Activated CD4-positive, alpha-beta T cell treated with anti-CD3 and anti-CD28 coated beads, Interleukin-2, amount 50 U/mL, for 48 hours (primary cell): ENCODE results near the gene RNH1.
"Not testable (repeated sequence)": the region's sequence is repeated elsewhere in the genome, so short reads cannot be mapped to it uniquely, and the experiment has no call there.

Experiments used
- DNase-seq, 2 experiments: peaks; one replicate each; pipeline ENCODE4 v3.0.0-alpha.2; 2020

Gene RNH1

DNA sequence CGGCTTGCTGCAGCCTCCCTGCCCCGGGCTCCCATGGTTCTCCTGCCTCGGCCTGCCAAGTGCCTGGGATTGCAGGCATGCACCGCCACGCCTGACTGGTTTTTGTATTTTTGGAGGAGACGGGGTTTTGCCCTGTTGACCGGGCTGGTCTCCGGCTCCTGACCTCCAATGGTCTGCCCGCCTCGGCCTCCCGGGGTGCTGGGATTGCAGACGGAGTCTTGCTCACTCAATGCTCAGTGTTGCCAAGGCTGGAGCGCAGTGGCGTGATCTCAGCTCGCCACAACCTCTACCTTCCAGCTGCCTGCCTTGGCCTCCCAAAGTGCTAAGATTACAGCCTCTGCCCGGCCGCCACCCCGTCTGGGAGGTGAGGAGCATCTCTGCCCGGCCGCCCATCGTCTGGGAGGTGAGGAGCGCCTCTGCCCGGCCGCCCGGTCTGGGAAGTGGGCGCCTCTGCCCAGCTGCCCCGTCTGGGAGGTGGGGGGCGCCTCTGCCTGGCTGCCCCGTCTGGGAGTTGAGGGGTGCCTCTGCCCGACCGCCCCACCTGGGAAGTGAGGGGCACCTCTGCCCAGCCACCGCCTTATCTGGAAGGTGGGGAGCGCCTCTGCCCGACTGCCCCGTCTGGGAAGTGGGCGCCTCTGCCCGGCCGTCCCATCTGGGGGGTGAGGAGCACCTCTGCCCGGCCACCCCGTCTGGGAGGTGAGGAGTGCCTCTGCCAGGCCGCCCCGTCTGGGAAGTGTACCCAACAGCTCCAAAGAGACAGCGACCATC lies 10.1 kb upstream of the RNH1 start:
- not testable (repeated sequence) for DNase-seq

DNA sequence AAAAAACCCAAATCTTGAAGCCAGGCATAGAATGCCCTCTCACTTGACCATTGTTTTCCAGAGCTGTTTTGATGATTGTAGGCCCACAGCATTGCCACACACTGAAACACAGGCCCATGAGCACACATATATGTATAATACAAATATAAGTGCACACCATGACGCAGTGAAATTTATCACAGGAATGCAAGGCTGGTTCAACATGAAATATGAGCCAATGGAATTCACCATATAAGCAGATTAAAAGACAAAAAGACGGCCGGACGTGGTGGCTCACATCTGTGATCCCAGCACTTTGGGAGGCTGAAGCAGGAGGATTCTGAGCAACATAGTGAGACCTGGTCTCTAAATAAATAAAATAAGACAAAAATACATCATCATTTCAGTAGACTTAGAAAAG lies 9.4 kb upstream of the RNH1 start:
- DNase-seq, result no peak

DNA sequence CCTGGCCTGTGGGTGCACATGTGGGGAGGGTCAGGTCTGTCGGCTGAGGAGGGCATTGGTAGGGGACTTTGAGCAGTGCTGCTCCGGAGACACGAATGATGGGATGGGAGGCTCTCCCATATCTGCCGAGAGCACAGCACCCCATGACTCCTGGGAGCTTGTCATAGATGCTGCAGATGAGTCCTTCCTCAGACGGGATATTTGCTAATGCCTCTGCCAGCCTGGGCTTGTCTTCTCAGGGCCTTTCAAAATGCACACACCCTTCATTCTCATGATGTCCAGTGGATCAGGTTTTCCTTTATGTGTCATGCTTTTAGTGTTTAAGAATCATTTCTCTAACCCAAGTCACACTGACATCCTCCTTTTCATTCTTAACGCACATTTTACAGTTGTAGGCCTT lies 8.1 kb upstream of the RNH1 start:
- DNase-seq, result no peak

DNA sequence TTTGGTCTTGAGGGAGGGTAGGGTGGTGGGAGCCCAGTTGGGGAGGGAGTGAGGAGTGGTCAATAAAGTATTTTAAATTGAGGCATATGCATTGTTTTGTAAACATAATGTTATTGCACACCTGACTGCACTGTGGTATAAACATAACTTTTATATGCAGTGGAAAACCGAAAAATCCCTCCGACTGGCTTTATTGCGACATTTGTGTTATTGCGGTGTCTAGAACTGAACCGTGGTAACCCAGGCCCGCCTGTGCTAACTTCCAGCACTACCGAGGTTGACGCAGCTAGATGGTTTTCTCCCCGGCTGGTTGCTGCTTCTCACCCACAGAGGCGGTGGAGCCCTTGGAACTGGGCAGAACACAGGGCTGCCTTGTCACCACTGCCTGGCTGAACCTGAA lies 7.6 kb upstream of the RNH1 start:
- no peak for DNase-seq

DNA sequence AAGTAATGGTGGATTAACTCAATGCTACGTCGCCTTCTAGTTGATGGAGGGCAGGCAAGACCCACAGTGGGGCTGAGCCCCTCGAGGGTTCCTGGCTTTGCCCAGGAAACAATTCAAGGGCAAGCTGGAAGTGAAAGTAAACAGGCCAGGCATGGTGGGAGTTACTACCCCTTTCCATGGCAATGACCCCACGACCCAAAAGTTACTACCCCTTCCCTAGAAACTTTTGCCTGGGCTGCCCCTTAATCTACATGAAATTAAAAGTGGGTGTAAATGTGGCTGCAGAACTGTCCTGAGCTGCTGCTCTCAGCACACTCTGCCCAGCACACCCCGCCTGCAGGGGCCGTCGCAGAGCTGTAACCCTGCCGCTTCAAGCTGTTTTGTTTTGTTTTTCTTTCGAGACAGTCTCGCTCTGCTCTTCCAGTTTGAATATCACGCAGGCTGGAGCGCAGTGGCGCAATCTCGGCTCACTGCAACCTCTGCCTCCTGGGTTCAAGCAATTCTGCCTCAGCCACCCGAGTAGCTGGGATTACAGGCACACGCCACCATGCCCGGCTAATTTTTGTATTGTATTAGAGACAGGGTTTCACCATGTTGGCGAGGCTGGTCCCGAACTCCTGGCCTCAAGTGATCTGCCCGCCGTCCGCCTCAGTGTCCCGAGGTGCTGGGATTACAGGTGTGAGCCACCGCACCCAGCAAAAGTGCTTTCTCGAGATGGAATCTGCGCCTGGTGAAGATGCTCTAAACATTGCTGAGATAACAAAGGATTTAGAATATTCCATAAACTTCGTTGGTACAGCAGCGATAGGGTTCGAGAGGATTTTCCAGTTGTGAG lies 5.9 kb upstream of the RNH1 start:
- no peak for DNase-seq

DNA sequence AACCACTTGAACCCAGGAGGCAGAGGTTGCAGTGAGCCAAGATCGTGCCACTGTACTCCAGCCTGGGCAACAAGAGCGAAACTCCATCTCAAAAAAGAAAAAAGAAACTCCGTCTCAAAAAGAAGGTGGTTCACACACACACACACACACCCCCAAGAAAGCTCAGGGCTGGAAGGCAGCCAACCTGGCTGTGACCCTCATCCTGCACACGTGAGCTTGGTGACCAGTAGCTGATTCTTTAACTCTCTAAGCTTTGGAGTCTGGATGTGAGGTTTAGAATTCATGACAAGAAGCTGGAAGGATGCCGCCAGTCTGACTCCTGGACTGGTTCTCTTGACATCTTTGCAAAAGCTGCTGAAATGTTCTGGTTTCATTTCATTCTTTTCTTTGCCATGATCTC lies 1.9 kb upstream of the RNH1 start:
- DNase-seq, result no peak

DNA sequence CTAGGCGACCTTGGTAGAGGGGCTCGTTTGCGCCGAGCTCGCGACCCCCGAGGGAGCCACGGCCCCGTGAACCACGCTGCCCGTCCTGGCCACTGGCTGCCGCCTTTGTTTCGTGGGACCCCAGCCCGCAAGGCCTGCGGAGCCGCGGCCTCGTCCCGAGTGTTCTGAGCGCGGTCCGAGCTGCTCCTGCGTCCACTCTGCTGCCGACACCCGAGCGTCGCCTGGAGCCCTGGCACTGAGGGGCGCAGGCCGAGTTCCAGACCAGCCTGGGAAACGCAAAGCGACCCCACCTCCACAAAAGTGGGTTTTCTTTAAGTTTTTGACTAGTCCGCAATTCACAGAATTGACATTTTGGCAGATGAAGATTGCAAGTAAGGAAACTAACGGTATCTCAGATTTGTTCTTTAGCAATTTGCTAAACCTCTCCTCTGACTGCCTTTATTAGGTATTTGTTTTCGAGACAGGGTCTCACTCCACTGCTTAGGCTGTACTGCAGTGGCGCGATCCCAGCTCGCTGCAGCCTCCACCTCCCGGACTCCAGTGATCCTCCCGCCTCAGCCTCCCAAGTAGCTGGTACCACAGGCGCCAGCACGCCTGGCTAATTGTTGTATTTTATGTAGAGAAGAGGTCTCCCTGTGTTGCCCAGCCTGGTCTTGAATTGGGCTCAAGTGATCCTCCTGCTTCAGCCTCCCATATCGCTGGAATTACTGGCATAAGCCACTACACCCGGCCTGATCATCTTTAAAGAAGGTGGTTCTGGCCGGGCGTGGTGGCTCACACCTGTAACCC lies 879 bp upstream of the RNH1 start:
- no peak for DNase-seq

DNA sequence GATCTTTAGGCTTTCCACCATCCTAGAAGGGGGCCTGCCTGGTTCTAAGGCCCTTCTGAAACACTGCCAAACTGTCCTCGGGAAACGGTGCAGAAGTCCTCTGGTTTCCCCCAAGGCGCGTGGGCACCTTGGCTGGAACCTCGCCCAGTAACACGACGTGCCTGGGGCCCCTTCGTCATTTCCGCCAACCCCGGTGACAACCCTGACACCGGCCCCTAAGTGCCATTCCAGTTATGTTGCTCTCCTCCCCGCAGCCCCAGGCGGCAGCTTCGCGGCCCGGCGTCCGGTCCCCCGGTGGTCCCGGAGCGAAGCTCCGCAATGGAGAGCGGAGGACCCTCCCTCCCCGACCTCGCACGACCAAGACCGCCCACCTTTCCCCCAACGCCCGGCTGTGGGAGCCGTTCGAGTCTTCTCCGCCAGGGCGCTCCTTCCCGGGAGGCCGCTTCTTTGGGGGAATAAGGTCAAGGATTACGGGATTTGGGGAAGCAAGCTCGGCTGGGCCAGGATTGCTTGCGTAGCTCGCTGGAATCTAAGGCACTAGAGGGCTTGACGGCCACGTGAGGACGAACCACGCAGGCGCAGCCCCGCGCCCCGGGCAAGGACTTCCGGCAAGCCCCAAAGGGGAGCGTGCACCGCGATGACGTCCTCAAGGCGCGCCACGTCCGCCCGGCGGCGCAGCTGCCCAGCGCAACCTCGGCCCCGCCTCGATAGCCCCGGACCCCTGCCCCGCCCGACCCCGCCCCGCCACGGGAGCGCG lies 626 bp downstream of the RNH1 start:
- DNase-seq, result peak; percentile 97

DNA sequence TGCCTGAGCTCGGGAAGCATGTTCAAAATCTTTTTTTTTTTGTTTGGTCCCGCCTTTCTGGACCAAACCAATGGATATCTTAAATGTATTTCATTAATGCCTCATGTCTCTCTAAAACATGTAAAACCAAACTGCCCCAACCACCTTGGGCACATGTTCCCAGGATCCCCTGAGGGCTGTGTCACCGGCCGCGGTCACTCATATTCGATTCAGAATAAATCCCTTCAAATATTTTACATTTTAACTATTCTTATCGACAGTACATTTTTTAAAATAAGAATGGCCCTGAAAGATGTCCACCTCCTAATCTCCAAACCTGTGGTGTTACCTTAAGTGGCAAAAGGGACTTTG lies 2.1 kb downstream of the RNH1 start:
- DNase-seq, result no peak

DNA sequence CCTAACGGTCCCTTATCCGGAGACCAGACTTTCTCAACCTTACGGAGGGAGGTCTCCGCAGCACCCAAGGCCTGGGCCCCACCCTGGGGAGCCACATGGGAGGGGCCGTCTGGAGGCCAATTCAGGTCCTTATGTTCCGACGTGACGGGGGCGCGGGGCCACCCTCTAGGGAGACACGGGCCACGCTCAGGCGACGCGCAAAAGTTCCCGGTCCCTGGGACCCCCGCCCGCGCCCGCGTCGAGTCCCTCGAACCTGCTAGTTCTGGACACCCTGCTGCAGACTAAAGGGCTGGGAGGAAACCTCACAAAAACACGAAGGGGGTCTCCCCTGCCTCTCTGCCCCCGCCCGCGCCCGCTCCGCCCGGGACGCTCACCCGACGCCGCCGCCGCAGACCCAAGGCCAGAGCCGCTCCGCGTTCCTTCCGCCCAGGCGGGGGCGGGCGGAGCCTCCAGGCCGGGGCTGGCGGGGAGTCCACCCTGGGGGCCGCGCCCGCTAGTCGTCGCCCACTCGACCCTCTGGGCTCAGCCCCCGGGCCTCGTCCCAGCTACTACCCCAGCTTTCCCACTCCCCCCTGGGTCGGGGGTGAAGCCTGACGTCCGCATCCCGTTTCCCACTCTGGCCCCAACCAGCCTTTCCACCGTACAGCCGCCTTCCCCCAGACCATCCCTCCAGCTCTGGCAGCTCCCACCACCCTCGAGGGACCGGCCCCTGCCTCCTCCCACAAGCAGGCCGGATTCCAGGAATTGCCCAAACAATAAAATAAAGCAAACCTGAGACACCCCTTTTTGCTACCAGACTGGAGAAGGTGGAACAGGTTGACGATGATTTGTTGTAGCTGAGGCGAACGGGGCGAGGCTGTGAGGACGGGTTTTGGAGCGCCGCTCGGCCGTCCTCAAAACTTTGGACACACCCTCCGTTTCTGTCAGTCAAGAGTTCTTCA lies 2.7 kb downstream of the RNH1 start:
- DNase-seq, result peak in 1 of 2 experiments; percentile 13

DNA sequence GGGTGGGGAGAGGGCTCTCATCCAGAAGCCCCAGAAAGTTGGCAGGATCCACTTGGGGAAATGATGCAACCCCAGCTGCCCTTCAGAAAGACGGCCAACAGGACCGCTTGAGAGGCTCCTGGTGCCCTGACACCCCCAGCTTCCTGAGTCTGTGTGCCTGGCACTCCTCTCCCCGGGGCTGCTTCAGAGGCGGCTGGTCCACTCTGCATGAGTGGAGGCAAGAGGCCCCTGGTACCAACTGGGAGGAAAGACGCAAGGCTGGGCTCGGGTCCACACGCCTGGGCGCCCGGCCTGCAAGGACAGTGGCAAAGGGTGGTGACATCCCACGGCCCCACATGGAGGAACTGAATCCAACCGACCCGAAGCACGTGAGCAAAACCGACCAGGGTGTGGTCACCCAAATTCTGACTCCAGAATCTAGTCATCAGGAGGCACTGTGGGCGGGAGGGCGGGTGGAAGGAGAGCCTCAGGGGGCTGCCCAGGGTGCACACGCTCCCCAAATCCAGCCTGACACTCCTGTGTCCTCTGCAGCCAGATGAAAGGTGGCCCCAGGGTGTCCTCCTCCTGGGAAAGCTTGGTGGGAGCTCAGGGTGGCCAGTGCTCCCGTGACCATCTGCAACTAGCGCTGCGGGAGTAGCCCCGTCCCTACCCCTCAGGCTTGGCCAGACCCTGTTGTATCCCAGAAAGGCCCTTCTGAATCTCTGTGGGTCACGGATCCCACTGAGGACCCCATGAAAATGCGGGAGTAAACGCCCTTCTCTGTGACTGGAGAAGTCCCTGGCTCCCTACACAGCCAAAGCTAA lies 3.7 kb downstream of the RNH1 start:
- DNase-seq, result peak; percentile 53 to 58

DNA sequence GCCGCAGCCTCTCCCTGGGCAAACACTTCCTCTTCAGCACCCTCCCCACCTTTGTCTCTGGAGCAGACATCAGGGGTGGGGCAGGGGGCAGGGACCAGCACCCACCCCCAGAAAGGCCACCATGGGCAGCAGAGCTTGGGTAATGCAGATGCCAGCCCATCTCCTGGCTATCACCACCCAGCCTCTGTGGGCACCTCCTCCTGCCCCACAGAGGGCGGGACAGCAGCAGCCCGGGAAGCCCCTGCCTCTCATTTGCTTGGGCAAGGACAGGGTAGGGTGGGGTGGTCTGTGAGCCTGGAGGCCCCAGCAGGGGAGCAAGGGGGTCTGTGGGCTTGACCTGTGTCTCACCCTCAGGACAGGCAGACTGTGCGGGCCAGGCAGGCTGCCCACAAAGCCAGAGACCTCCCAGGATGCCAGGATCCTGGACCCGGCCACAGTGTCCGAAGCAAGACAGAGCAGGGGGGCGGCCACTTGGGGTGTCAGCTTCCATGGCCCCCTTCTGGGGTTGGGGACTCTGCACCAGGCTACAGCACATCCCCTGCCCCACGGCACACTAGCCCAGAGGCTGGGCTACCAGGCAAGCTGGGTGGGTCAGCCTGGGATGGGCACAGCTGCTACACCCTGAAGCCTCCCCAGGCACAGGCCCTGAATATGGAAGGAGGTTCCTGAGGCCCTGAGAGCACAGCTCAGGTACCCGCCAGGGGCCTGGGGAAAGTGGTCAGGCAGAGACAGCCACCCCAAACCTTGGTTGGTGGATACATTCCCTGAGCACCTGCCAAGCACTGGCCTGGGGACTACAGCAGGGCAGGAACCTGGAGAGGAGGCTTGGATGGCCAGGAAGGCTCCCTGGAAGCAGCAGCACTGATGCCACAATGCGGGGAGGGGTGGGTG lies 4.5 kb downstream of the RNH1 start:
- DNase-seq, result no peak

DNA sequence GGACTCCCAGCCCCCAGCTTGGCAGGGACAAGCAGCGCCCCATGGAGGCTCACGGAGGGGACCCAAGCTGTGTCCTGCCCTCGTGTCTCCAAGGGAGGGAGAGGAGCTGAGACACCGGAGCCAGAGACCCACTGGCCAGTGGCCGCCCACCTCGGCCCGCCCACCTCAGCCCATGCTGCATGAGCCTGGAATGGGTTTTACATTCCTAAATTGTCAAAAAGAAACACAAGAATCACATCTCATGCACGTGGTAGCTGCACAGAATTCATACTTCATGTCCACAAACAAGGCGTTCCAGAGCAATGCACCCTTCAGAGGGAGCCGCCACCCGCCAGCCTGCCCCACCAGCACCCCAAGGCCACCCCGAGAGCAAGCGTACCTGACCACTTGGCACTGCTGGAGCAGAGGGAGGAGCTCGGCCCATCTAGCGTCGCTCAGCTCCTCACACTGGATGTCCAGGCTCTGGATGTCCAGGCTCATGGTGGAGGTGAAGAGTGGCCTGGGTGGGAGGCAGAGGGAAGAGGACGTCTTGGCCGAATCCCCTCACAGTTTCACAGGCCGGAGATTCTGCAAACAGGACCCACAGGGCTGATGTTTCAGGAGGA lies 5.3 kb downstream of the RNH1 start:
- no peak for DNase-seq

DNA sequence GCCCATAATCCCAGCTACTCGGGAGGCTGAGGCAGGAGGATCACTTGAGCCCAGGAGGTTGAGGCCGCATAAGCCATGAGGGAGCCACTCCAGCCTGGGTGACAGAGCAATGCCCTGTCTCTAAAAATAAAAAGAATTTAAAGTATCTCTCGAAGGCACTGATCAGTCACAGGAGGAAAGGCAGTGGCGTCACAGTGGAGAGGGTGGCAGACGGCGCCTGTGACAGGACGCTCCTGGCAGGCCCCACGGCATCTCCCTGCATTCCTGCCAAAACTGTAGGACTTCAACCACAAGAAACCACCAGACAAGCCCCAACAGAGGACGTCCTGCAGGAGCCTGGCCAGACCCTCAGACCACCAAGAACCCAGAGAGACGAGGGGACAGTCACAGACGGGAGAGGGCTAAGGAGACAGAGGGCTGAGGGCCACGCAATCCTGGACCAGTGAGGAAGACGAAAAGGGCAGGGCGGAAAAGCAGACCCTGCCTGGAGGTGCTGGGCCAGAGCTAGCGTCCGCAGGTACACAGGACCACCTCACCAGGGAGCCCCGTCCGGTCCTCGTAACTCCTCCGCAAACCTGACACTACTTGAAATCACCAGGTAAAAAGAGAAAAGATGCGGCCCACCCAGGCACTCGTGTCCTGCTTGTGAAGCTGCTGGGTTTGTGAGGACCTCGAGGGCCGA lies 5.9 kb downstream of the RNH1 start:
- DNase-seq, result no peak

DNA sequence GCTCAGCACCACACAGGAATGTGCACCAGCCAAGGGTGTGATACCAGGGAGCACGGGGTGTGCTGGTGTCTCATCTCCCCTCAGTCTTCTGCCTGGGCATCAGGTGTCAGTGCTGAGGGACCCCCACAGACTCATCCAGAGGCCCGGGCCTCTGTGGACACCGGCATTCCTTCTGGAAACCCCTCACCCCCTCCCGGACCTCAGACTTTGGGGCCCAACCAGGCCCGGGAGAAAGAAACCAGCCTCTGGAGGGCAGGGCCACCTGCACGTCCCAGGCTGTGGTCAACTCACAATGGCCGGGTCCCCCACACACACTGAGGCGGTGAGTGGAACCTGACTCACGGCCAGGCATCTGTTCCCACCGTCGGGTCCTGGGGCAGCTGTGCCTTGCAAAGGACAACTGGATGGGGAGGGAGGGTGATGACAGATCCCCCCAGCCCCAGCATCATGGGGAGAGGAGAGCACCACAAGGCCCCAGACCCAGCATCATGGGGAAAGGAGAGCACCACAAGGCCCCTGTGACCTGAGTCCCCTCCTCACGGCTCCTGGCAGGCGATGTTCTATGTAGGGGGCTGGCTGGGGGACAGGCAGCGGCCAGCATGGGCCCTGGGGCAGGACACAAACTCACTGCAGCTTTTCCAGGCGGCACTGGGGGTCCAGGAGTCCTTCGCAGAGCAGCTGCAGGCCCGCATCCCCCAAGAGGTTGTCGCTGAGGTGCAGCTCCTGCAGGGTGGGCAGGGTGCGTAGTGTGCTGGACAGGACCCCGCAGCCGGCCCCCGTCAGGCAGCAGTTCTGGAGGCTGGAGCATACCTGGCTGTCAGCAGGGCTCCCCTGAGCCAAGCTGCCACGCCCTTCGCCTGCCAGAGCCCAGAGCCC lies 7.6 kb downstream of the RNH1 start:
- no peak for DNase-seq

DNA sequence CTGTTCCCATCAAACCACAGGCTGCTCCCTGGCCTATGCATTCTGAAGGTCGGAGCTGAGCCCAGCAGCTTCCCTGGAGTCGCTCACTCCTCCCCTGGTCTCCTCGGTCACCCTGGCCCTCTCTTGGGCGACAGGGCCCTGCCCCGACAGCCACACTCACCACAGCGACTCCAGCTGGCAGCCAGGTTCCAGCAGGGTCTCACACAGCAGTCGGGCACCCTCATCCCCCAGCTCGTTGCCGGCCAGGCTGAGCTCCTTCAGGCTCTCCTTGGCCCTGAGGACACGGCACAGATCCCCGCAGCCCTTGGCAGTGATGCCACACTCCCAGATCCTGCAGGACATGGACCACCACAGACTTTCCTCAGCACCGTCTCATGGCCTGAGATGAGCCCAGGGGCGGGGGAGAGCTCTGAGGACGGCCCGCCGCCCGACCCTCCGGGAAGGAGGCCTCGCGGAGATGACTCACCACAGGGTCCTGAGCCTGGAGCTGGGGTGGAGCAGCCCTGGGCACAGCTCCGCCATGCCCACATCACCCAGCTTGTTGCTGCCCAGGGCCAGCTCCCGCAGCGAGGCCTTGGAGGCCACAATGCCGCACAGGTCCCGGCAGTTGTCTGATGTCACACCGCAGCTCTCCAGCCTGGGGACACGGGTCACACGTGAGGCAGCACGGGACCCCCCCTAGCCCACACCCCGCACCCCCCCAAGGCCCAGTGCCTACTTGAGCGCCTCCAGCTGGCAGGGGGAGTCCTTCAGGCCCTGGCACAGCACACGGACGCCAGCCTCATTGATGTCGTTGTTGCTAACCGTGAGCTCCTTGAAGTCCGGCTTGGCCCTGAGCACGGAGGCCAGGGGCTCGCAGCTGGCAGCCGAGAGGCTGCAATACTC lies 8.5 kb downstream of the RNH1 start:
- no peak for DNase-seq
